ENCODE results near the gene SPG11. TPM values are rescaled to one million over a fixed set of nuclear protein-coding genes. Genes with fewer than 3 reads are reported as not detected.

SPG11 gene
- total and polyA plus RNA-seq, 2 experiments from 2014 or later: 23.3 to 42.2 TPM

DNA sequence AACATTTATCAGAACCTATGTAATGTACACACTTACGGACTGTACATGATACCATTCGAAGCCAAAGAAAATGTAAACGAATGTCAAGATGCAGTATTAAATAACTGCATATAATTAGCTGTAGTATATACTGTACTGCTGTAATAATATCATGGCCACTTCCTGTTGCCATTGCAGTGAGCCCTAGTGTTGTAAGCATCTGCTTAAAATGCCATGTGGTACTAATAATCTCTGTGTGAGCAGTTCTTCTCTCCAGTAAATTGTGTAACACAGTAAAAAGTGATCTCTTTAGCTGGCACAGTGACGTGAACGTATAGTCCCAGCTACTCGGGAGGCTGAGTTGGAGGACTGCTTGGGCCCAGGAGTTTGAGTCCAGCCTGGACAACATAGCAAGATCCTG, 8.6 kb downstream of the SPG11 start:
- Mint-ChIP-seq H3K9me3 (no peaks in the 10 kb centered on the region), H3K4me1 (no peaks in the 10 kb centered on the region), H3K27ac (no peak overlapping the region), H3K27me3 (ENCODE audit: insufficient read depth, low read depth, poor library complexity) (peaks cover 1% of the 10 kb centered on the region), H3K4me3 (no peak overlapping the region), H3K36me3 (ENCODE audit: low read depth) (peaks cover 43% of the 10 kb centered on the region)
- no peak overlapping the region for H3K4me2 ChIP-seq
- H3K27ac ChIP-seq (ENCODE audit: low read depth): no peak overlapping the region
- peaks cover 11% of the 10 kb centered on the region for H3K36me3 ChIP-seq (ENCODE audit: insufficient read depth)
- H3K9me2 ChIP-seq (ENCODE audit: insufficient read depth): no peaks in the 10 kb centered on the region
- H2AFZ ChIP-seq: no peak overlapping the region
- no peaks in the 10 kb centered on the region for H3F3A ChIP-seq (replicated peaks; ENCODE audit: low read depth)
- no peaks in the 10 kb centered on the region for H3K79me2 ChIP-seq (replicated peaks; ENCODE audit: insufficient read depth)
- no peaks in the 10 kb centered on the region for H4K20me1 ChIP-seq (replicated peaks; ENCODE audit: insufficient read depth)
- ATAC-seq: no peak
- H3K4me3 ChIP-seq: no peak overlapping the region
- no peaks in the 10 kb centered on the region for H3K4me1 ChIP-seq (ENCODE audit: insufficient read depth)
- TF ChIP-seq ZNF331 (CRISPR knock-in tag; IDR thresholded peaks at IDR 0.05; ENCODE audit: low read depth) (no peak), EZH2phosphoT487 (IDR thresholded peaks at IDR 0.05; ENCODE audit: unreplicated experiment) (no peak), EZH2 (IDR thresholded peaks at IDR 0.05; ENCODE audit: low read depth, unreplicated experiment) (no peak), JUNB (IDR thresholded peaks at IDR 0.05; ENCODE audit: unreplicated experiment) (no peak), STAT1 (IDR thresholded peaks at IDR 0.05; ENCODE audit: unreplicated experiment) (no peak), CREB1 (CRISPR knock-in tag; IDR thresholded peaks at IDR 0.05; ENCODE audit: low read depth) (no peak), NANOG (IDR thresholded peaks at IDR 0.05; ENCODE audit: borderline replicate concordance) (no peak), POLR2AphosphoS5 (IDR thresholded peaks at IDR 0.05; ENCODE audit: low read depth) (no peak), ZNF114 (CRISPR knock-in tag; IDR thresholded peaks at IDR 0.05) (no peak)
- TF ChIP-seq, protein P1, sequence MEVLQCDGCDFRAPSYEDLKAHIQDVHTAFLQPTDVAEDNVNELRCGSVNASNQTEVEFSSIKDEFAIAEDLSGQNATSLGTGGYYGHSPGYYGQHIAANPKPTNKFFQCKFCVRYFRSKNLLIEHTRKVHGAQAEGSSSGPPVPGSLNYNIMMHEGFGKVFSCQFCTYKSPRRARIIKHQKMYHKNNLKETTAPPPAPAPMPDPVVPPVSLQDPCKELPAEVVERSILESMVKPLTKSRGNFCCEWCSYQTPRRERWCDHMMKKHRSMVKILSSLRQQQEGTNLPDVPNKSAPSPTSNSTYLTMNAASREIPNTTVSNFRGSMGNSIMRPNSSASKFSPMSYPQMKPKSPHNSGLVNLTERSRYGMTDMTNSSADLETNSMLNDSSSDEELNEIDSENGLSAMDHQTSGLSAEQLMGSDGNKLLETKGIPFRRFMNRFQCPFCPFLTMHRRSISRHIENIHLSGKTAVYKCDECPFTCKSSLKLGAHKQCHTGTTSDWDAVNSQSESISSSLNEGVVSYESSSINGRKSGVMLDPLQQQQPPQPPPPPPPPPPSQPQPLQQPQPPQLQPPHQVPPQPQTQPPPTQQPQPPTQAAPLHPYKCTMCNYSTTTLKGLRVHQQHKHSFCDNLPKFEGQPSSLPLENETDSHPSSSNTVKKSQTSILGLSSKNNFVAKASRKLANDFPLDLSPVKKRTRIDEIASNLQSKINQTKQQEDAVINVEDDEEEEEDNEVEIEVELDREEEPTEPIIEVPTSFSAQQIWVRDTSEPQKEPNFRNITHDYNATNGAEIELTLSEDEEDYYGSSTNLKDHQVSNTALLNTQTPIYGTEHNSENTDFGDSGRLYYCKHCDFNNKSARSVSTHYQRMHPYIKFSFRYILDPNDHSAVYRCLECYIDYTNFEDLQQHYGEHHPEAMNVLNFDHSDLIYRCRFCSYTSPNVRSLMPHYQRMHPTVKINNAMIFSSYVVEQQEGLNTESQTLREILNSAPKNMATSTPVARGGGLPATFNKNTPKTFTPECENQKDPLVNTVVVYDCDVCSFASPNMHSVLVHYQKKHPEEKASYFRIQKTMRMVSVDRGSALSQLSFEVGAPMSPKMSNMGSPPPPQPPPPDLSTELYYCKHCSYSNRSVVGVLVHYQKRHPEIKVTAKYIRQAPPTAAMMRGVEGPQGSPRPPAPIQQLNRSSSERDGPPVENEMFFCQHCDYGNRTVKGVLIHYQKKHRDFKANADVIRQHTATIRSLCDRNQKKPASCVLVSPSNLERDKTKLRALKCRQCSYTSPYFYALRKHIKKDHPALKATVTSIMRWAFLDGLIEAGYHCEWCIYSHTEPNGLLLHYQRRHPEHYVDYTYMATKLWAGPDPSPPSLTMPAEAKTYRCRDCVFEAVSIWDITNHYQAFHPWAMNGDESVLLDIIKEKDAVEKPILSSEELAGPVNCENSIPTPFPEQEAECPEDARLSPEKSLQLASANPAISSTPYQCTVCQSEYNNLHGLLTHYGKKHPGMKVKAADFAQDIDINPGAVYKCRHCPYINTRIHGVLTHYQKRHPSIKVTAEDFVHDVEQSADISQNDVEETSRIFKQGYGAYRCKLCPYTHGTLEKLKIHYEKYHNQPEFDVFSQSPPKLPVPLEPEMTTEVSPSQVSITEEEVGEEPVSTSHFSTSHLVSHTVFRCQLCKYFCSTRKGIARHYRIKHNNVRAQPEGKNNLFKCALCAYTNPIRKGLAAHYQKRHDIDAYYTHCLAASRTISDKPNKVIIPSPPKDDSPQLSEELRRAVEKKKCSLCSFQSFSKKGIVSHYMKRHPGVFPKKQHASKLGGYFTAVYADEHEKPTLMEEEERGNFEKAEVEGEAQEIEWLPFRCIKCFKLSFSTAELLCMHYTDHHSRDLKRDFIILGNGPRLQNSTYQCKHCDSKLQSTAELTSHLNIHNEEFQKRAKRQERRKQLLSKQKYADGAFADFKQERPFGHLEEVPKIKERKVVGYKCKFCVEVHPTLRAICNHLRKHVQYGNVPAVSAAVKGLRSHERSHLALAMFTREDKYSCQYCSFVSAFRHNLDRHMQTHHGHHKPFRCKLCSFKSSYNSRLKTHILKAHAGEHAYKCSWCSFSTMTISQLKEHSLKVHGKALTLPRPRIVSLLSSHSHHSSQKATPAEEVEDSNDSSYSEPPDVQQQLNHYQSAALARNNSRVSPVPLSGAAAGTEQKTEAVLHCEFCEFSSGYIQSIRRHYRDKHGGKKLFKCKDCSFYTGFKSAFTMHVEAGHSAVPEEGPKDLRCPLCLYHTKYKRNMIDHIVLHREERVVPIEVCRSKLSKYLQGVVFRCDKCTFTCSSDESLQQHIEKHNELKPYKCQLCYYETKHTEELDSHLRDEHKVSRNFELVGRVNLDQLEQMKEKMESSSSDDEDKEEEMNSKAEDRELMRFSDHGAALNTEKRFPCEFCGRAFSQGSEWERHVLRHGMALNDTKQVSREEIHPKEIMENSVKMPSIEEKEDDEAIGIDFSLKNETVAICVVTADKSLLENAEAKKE (CRISPR knock-in tag; IDR thresholded peaks at IDR 0.05): no peak
- TF ChIP-seq, protein P2, sequence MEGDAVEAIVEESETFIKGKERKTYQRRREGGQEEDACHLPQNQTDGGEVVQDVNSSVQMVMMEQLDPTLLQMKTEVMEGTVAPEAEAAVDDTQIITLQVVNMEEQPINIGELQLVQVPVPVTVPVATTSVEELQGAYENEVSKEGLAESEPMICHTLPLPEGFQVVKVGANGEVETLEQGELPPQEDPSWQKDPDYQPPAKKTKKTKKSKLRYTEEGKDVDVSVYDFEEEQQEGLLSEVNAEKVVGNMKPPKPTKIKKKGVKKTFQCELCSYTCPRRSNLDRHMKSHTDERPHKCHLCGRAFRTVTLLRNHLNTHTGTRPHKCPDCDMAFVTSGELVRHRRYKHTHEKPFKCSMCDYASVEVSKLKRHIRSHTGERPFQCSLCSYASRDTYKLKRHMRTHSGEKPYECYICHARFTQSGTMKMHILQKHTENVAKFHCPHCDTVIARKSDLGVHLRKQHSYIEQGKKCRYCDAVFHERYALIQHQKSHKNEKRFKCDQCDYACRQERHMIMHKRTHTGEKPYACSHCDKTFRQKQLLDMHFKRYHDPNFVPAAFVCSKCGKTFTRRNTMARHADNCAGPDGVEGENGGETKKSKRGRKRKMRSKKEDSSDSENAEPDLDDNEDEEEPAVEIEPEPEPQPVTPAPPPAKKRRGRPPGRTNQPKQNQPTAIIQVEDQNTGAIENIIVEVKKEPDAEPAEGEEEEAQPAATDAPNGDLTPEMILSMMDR (conservative IDR thresholded peaks at IDR 0.05; ENCODE audit: low read depth in 2 of 2): no peak
- TF ChIP-seq, protein P3, sequence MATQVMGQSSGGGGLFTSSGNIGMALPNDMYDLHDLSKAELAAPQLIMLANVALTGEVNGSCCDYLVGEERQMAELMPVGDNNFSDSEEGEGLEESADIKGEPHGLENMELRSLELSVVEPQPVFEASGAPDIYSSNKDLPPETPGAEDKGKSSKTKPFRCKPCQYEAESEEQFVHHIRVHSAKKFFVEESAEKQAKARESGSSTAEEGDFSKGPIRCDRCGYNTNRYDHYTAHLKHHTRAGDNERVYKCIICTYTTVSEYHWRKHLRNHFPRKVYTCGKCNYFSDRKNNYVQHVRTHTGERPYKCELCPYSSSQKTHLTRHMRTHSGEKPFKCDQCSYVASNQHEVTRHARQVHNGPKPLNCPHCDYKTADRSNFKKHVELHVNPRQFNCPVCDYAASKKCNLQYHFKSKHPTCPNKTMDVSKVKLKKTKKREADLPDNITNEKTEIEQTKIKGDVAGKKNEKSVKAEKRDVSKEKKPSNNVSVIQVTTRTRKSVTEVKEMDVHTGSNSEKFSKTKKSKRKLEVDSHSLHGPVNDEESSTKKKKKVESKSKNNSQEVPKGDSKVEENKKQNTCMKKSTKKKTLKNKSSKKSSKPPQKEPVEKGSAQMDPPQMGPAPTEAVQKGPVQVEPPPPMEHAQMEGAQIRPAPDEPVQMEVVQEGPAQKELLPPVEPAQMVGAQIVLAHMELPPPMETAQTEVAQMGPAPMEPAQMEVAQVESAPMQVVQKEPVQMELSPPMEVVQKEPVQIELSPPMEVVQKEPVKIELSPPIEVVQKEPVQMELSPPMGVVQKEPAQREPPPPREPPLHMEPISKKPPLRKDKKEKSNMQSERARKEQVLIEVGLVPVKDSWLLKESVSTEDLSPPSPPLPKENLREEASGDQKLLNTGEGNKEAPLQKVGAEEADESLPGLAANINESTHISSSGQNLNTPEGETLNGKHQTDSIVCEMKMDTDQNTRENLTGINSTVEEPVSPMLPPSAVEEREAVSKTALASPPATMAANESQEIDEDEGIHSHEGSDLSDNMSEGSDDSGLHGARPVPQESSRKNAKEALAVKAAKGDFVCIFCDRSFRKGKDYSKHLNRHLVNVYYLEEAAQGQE (IDR thresholded peaks at IDR 0.05; ENCODE audit: unreplicated experiment): no peak
- TF ChIP-seq, protein P4, sequence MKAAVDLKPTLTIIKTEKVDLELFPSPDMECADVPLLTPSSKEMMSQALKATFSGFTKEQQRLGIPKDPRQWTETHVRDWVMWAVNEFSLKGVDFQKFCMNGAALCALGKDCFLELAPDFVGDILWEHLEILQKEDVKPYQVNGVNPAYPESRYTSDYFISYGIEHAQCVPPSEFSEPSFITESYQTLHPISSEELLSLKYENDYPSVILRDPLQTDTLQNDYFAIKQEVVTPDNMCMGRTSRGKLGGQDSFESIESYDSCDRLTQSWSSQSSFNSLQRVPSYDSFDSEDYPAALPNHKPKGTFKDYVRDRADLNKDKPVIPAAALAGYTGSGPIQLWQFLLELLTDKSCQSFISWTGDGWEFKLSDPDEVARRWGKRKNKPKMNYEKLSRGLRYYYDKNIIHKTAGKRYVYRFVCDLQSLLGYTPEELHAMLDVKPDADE (IDR thresholded peaks at IDR 0.05): no peak
- DNase-seq (ENCODE audit: low spot score): no peak
- H3K27me3 ChIP-seq (ENCODE audit: insufficient read depth): no peaks in the 10 kb centered on the region

Data from GM23338 (cell line).